HL-60 (cell line): Measurements from ENCODE around the gene LMLN.

ENCODE experiments used
- DNase-seq, 2 experiments: peaks; one replicate each; pipeline ENCODE4 v3.0.0-alpha.2; 2010 to 2020; ENCODE audit warnings: low read depth in 1 of 2, low spot score in 1 of 2
- H3K27ac ChIP-seq: fragments of 250-450 bp; sonication (Bioruptor Pico); replicated peaks from 2 replicates; pipeline ENCODE4 v1.5.1; 2020; ENCODE audit warnings: mild to moderate bottlenecking, moderate library complexity
- H3K27me3 ChIP-seq: fragments of 250-450 bp; sonication (Bioruptor Pico); 2 replicates; pipeline ENCODE4 v1.5.1; 2021; ENCODE audit warnings: mild to moderate bottlenecking, moderate library complexity; ENCODE audit not compliant: insufficient read depth, poor library complexity, severe bottlenecking
- H3K4me3 ChIP-seq: replicated peaks from 2 replicates; pipeline ENCODE4 v1.5.1; 2011; ENCODE audit warnings: mild to moderate bottlenecking, control low read depth, low read length; ENCODE audit not compliant: insufficient read depth
- GABPA ChIP-seq: IDR thresholded peaks from 2 replicates; pipeline ENCODE4 v1.6.1; 2012; ENCODE audit warnings: low read depth
- POLR2AphosphoS5 ChIP-seq: IDR thresholded peaks from 2 replicates; pipeline ENCODE4 v1.6.1; 2012; ENCODE audit warnings: low read depth
- SPI1 ChIP-seq: IDR thresholded peaks from 2 replicates; pipeline ENCODE4 v1.6.1; 2012; ENCODE audit warnings: low read depth, mild to moderate bottlenecking, borderline replicate concordance
- TF ChIP-seq, protein P1 (sequence below): IDR thresholded peaks from 2 replicates; pipeline ENCODE4 v1.6.1; 2012; ENCODE audit warnings: low read depth; ENCODE audit not compliant: insufficient replicate concordance
- TF ChIP-seq, protein P2 (sequence below): IDR thresholded peaks from one replicate; pipeline ENCODE4 v1.5.1; 2011; ENCODE audit warnings: low read length, control low read depth, inconsistent platforms; ENCODE audit not compliant: insufficient read depth

The LMLN gene

GRCh38 chr3:198017090-198017489, 57.1 kb downstream of the LMLN start:
- Histone ChIP-seq H3K4me3 (no peak overlapping the region), H3K27me3 (no peaks in the 10 kb centered on the region), H3K27ac (no peak overlapping the region)
- no peak for DNase-seq
- TF ChIP-seq SPI1 (no peak), GABPA (no peak), POLR2AphosphoS5 (no peak)
- TF ChIP-seq, protein P1, sequence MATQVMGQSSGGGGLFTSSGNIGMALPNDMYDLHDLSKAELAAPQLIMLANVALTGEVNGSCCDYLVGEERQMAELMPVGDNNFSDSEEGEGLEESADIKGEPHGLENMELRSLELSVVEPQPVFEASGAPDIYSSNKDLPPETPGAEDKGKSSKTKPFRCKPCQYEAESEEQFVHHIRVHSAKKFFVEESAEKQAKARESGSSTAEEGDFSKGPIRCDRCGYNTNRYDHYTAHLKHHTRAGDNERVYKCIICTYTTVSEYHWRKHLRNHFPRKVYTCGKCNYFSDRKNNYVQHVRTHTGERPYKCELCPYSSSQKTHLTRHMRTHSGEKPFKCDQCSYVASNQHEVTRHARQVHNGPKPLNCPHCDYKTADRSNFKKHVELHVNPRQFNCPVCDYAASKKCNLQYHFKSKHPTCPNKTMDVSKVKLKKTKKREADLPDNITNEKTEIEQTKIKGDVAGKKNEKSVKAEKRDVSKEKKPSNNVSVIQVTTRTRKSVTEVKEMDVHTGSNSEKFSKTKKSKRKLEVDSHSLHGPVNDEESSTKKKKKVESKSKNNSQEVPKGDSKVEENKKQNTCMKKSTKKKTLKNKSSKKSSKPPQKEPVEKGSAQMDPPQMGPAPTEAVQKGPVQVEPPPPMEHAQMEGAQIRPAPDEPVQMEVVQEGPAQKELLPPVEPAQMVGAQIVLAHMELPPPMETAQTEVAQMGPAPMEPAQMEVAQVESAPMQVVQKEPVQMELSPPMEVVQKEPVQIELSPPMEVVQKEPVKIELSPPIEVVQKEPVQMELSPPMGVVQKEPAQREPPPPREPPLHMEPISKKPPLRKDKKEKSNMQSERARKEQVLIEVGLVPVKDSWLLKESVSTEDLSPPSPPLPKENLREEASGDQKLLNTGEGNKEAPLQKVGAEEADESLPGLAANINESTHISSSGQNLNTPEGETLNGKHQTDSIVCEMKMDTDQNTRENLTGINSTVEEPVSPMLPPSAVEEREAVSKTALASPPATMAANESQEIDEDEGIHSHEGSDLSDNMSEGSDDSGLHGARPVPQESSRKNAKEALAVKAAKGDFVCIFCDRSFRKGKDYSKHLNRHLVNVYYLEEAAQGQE = no peak
- TF ChIP-seq, protein P2, sequence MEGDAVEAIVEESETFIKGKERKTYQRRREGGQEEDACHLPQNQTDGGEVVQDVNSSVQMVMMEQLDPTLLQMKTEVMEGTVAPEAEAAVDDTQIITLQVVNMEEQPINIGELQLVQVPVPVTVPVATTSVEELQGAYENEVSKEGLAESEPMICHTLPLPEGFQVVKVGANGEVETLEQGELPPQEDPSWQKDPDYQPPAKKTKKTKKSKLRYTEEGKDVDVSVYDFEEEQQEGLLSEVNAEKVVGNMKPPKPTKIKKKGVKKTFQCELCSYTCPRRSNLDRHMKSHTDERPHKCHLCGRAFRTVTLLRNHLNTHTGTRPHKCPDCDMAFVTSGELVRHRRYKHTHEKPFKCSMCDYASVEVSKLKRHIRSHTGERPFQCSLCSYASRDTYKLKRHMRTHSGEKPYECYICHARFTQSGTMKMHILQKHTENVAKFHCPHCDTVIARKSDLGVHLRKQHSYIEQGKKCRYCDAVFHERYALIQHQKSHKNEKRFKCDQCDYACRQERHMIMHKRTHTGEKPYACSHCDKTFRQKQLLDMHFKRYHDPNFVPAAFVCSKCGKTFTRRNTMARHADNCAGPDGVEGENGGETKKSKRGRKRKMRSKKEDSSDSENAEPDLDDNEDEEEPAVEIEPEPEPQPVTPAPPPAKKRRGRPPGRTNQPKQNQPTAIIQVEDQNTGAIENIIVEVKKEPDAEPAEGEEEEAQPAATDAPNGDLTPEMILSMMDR = no peak

DNA sequence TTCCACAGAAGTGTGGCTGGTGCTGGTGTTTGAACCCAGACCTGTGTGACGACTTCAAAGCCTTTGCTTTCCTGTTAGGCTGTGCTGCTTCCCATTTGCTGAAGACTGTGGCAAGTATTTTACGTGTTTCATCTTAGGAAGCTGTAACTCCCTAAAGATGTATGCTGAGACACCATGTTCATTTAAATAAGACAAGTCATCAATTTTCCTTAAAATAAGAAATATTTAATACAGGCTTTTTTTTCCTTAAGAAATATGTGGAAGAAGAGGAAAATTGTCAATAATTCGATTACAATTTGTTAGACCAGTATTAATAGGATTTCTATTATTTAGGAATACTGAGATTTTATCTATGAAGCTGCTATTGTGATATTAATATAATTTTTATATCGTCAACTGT, 58.4 kb downstream of the LMLN start:
- TF ChIP-seq POLR2AphosphoS5 = no peak
- no peak for TF ChIP-seq GABPA
- TF ChIP-seq, protein P2 = no peak
- TF ChIP-seq, protein P1 = no peak
- no peak for TF ChIP-seq SPI1
- DNase-seq = no peak

DNA sequence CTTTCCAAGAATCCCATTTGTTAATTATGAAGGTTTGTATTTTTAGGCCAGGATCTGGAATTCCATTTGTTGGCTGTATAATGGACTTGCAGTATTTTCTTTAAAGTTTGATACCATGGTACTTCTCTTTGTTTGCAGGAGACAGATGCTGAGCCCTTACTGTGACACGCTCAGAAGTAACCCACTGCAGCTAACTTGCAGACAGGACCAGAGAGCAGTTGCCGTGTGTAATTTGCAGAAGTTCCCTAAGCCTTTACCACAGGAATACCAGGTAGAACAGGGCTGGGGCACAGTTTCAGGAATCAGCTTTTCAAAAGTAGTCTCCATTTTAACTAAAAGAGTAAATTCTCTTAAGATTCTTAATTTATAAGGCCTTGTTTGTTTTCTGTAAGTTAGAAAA, 59.1 kb downstream of the LMLN start:
- no peak overlapping the region for H3K4me3 ChIP-seq
- TF ChIP-seq SPI1 = no peak
- TF ChIP-seq, protein P1 = no peak
- TF ChIP-seq, protein P2 = no peak
- no peak for TF ChIP-seq POLR2AphosphoS5
- no peak for TF ChIP-seq GABPA
- H3K27me3 ChIP-seq = no peaks in the 10 kb centered on the region
- no peak overlapping the region for H3K27ac ChIP-seq
- DNase-seq = no peak

More for the DNA sequence above, 58.4 kb downstream of the LMLN start:
- no peak overlapping the region for H3K4me3 ChIP-seq
- H3K27me3 ChIP-seq = no peaks in the 10 kb centered on the region
- no peak overlapping the region for H3K27ac ChIP-seq
